Urothelium cell line (cell line): ENCODE data around the gene NPB.

Source experiments
- DNase-seq: peaks from one replicate; pipeline ENCODE4 v3.0.0; 2011; ENCODE audit warnings: low spot score, mixed read lengths
- FAIRE-seq: peaks from 2 replicates; lab custom pipeline; 2011; peaks lifted over from hg19 to GRCh38; lab: Jason Lieb, UNC

The NPB gene

GRCh38 chr17:81898029-81898866 lies 3.8 kb upstream of the NPB start:
- FAIRE-seq (peak; percentile 23), DNase-seq (peak; percentile 75)

GRCh38 chr17:81898885-81899284 lies 3.2 kb upstream of the NPB start:
- no peak for FAIRE-seq
- no peak for DNase-seq

- DNase-seq (no peak), FAIRE-seq (peak; percentile 76)
These were observed 2.4 kb upstream of the NPB start for GRCh38 chr17:81899514-81900166.

- DNase-seq (no peak), FAIRE-seq (no peak)
These were observed 1.7 kb upstream of the NPB start for GRCh38 chr17:81900181-81900820.

- DNase-seq (no peak), FAIRE-seq (peak; percentile 72)
These were observed 643 bp upstream of the NPB start for GRCh38 chr17:81901167-81902022.

GRCh38 chr17:81902653-81903414 lies 796 bp downstream of the NPB start:
- DNase-seq (no peak), FAIRE-seq (no peak)

GRCh38 chr17:81903415-81903831 lies 1.4 kb downstream of the NPB start:
- DNase-seq (no peak), FAIRE-seq (peak; percentile 68)

GRCh38 chr17:81903896-81904599 lies 2.0 kb downstream of the NPB start:
- FAIRE-seq (no peak), DNase-seq (no peak)

GRCh38 chr17:81904600-81905423 lies 2.8 kb downstream of the NPB start:
- DNase-seq (no peak), FAIRE-seq (no peak)

GRCh38 chr17:81905424-81905875 lies 3.4 kb downstream of the NPB start:
- no peak for FAIRE-seq
- no peak for DNase-seq

- no peak for FAIRE-seq
- DNase-seq: no peak
These were observed 4.0 kb downstream of the NPB start for GRCh38 chr17:81905993-81906392.

- DNase-seq: no peak
- FAIRE-seq: peak; percentile 84
These were observed 4.6 kb downstream of the NPB start for GRCh38 chr17:81906476-81907218.

GRCh38 chr17:81907219-81908145 lies 5.4 kb downstream of the NPB start:
- no peak for FAIRE-seq
- DNase-seq: no peak

- FAIRE-seq: no peak
- DNase-seq: no peak
These were observed 6.8 kb downstream of the NPB start for GRCh38 chr17:81908793-81909192.

- peak; percentile 74 for FAIRE-seq
- no peak for DNase-seq
These were observed 7.2 kb downstream of the NPB start for GRCh38 chr17:81909231-81909630.

GRCh38 chr17:81909966-81910839 lies 8.2 kb downstream of the NPB start:
- FAIRE-seq: peak; percentile 93
- DNase-seq: no peak
